Measurements from ENCODE around the gene JAML.

The JAML gene

DNA sequence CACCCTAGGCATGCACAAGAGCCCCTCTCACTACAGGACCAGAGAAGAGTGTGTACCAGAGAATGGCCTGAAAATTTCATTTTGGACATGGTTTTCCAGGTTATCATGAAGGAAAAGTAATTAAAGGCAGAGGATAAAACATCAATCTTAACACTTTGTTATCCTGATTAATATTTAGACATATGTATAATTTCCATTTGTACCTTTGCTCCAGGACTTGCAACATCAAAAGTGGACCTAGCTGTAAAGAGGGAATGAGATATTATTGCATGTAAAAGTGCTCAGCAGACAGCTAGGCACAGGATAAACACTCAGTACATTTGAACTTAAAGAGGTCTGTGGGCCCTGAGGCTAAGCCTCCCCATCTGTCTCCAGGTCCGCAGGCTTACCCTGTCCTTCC, 70.2 kb downstream of the JAML start:
- H3K4me3 ChIP-seq (ENCODE audit: low read length), result no peak overlapping the region
- DNase-seq (ENCODE audit: low read depth, low spot score), result no peak

DNA sequence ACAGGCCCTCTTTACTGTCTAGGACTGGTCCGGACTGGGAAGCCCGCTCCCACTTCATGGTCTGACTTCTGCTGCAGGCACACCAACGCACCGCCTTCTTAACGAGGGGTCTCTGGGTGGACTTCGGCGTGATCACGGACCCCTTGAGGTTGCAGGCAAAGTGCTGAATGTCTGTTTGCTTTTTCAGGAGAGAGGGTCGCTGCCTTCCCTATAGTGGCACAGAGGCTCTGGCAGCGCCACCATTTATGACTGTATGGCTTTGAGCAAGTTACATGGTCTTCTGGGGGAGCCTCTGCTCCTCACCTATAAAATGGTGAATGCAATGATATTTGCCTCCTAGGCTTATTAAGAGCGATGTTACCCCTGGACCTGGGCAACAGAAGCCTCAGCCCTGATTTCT, 70.8 kb downstream of the JAML start:
- no peak for DNase-seq (ENCODE audit: low read depth, low spot score)
- no peak overlapping the region for H3K4me3 ChIP-seq (ENCODE audit: low read length)

DNA sequence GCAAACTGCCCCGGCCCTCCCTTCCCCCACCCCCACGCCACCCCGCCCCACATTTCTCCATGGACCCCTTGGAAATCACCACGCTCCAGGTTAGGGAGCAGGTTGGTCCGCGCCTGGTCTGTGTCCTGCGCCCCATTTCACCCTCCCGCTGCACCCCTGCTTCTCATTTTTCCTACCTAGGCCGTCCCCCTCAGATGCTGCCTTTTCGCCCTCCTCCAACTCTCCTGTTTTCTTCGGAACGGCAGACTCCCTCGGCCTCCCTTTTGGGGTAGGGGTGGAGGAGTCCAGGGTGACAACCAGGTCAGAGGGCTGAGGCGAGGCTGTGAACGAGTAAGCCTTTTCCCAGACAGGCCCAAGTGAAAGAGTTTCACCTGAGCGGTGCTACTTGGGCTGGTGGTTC, 71.3 kb downstream of the JAML start:
- DNase-seq (ENCODE audit: low read depth, low spot score), result no peak
- no peak overlapping the region for H3K4me3 ChIP-seq (ENCODE audit: low read length)

DNA sequence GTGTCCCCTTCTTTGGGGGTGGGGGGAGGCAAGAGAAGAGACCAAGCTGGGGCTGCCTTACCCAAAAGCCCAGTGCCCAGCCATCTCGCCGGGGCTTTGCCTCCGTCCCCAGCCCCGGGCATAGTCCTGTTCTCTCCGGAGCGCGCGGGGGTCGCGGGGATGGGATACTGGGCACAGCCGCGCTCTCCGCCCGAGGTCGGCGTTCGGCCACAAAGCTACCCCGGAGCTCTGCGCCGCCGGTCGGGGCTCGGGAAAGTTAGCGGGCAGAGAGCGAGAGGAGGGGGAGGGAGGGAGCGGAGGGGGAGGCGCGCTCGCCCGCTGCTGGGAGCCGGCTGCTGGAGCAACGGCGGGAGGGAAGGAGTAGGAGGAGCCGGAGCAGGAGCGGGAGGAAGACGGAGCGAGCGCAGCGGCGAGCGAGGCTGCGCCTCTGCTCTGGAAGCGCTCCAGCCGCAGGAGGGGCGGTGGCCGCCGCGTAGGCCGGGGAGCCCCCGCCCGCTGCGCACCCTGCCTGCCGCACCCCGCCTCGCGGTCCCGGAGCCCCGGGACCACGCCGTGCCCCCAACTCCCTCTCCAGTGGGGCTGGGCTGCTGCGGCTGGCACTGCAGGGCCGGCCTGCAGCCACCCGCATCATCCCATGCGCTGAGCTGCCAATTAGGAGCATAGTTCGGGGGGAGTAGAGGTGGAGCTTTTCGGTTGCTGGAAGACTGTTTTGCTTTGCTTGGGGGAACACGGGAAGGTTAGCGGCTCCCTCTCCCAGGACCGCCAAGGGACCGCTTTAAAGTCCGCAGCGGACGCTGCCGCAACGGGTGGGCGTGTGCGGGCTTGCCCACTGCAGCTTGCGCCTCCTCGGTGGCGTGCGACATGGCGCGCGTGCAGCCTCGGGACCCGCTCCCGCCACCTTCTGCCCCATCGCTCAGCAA, 72.0 kb downstream of the JAML start, which contains the start of gene SCN4B:
SCN4B (minus strand) TSS at position 272 of the 920 bp plus-strand sequence; CDS start at position 122, 150 bp downstream.
- no peak within 1 kb of the TSS for H3K4me3 ChIP-seq (ENCODE audit: low read length)
- DNase-seq (ENCODE audit: low read depth, low spot score), result no peak

DNA sequence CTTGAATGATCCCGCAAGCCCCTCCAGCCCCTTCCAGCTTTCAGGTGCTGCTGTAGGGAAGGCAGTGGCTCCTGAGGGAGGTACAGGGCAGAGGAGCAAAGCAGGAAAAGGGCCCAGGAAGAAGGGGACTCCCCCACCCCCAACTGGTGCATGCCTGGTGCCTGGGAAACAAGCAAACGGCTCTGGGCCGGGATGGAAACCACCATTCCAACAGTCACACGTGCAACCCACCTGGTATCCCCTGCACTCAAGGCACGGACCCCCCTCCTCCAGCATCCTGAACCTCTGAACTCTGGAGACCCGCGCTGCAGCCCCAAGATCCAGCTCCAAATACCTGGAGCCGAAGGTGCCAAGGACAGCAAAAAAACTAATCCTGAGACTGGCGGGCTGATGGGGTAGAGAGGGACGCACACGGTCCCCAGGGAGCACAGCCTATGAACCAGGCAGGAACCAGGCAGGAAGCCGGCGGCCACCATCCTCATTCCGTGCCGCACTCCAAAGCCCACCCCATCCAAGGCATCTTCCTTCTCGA, 72.7 kb downstream of the JAML start:
- no peak overlapping the region for H3K4me3 ChIP-seq (ENCODE audit: low read length)
- DNase-seq (ENCODE audit: low read depth, low spot score), result no peak

DNA sequence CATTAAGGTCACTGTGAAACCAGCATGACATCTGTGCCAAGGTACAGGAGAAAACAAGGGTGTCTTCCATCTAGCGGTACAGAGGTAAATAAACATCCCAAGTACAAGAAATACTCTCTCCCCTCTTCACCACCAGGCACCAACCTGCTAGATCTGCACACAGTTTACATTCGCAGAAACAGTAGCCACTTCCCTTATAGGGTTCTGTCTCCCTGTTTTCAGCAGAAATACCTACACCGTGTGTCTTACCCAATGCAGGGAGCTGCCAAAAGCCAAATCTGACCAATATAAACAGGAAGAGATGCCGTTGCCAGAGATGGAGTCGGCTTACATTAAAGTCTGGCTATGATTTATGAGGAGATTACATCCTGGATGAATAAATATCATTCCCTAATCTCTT, 73.4 kb downstream of the JAML start:
- no peak for DNase-seq (ENCODE audit: low read depth, low spot score)

DNA sequence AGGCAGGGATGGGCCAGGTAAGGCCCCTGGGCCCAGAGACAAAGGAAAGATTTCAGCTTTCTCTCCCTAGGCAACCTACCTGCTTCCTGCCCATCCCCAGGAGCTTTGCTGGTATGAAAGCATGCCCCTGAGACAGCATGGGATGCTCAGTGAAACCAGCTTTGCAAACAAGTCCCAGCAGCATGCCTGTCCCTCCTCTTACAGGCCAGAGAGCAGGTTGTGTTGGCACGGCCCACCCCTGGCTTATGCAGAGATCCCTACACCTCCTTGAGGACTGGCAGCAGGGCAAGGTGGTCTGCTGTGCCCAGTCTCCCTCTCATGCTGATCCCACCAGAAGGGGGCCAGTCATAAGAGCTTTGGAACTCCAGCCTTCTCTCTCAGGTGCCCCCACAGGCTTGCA, 75.3 kb downstream of the JAML start:
- no peak overlapping the region for H3K4me3 ChIP-seq (ENCODE audit: low read length)
- no peak for DNase-seq (ENCODE audit: low read depth, low spot score)

More for the DNA sequence above, 73.4 kb downstream of the JAML start:
- H3K4me3 ChIP-seq (ENCODE audit: low read length), result no peak overlapping the region

DNA sequence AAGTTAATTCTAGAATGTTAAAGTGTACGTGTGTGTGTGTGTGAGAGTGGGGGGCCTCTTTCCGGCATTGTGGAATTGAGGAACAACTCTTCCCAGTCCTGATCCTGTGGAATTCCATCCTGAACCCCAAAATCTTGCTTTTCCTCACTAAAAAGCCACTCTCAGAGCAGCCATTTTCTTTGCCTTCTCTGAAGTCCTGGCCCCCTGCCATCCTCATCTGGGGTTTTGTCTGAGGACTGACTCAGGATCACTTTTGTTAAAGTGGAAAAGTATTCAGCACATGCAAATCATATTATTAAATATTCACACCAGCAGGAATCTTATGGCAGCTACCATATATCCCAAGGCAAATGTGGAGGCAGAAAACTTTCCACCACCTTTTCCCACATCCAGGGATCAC, 76.0 kb downstream of the JAML start:
- H3K4me3 ChIP-seq (ENCODE audit: low read length), result no peak overlapping the region
- no peak for DNase-seq (ENCODE audit: low read depth, low spot score)

DNA sequence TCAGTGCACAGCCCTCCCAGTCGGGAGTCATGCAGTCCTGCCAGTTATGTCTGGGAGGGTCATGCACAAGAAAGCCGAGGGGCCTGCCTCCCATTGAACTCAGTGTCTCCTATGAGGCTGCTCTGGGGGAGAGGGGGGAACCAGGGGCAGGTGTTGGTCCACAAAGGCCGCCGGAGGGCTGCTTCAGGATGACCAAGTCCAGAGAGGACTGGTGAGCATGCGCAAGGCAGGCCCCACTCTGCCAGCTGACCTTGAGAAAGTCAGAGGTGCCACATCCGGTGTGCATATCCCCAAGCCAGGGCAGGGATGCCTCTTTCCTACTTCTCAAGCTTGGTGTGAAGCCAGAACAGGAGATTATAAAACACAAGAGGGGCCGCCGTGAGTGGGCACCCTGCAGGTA, 76.6 kb downstream of the JAML start:
- no peak overlapping the region for H3K4me3 ChIP-seq (ENCODE audit: low read length)
- no peak for DNase-seq (ENCODE audit: low read depth, low spot score)

DNA sequence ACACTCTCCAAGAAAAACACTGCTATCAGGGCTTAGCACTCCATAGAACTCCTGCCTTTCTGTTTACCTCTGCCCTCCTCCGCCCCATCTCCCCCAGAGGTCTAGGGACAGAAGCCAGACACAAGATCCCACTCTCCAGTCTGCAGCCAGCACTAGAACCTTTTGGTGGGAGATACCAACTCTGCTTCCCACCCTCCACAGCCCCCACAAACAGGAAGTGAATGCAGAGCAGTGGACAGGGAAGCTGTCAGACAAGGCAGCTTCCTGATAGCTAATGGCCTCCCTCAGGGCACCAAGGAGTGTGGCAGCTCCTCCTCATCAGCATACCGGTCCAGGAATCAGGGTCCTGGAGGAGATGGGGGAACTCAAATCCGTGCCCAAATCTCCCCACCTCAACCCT, 77.3 kb downstream of the JAML start:
- no peak for DNase-seq (ENCODE audit: low read depth, low spot score)
- no peak overlapping the region for H3K4me3 ChIP-seq (ENCODE audit: low read length)

DNA sequence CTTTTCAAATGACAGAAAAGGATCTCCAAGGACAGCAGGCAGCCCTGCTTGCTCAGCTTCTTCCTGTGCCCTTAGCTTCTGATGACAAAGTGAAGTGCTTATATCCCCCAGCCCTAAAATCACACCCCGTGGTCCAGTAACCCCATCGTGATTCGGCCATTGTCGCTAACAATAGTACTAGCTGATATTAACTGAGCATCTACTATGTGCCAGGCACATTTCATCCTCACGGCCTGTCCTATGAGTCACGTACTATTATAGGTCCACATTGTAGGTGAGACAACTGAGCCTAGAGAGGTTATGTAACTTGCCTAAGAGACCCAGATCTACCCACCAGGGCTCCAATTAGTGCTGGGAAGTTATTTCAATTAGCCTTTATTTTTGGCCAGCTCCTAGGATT, 78.3 kb downstream of the JAML start:
- DNase-seq (ENCODE audit: low read depth, low spot score), result no peak
- H3K4me3 ChIP-seq (ENCODE audit: low read length), result no peak overlapping the region

DNA sequence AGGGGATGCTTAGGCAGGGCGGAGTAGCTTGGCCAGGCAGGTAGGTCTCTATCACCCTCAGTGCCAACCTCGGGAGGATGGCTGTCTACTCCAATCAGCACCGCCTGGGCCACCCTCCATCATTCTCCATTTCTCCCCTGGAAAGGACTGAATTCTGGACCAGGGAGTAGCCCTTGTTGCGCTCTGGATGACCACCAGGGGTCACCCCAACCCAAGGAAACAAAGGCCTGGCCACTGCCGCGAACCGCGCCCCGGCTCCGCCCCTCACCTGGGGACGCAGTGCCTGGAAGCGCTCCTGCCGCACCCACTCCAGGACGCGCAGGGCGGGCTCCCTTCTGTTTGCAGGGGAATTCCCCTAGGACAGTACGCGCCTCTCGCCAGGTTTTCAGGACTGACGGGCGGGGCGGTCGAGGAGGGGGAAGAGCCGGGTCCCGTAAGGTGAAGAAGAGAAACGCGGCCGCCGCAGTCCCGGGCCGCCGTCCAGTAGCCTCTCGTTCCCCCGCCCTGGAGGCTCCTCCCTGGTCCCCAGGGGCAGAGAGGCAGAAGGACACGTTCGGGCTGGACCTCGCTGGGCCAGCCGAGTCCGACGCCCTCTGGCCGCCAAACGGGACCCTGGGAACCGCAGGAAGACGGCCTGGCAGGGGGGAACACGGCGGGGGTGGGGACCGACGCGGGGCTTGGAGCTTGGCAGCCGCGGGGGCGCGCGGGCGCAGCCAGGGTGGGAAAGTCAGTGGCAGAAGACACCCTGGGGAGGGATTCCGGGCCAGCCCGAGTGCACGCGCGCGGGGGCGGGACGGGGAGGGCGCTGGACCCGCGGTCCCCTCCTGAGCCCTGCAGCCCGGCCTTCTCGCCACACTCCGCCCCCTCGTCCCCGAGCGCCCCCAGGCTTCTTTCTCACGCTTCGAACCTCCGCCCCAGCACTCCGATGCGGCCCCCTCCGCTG, 79.3 kb downstream of the JAML start:
- DNase-seq (ENCODE audit: low read depth, low spot score), result peak; percentile 53
- H3K4me3 ChIP-seq (ENCODE audit: low read length), result peak overlapping the region; percentile 53

DNA sequence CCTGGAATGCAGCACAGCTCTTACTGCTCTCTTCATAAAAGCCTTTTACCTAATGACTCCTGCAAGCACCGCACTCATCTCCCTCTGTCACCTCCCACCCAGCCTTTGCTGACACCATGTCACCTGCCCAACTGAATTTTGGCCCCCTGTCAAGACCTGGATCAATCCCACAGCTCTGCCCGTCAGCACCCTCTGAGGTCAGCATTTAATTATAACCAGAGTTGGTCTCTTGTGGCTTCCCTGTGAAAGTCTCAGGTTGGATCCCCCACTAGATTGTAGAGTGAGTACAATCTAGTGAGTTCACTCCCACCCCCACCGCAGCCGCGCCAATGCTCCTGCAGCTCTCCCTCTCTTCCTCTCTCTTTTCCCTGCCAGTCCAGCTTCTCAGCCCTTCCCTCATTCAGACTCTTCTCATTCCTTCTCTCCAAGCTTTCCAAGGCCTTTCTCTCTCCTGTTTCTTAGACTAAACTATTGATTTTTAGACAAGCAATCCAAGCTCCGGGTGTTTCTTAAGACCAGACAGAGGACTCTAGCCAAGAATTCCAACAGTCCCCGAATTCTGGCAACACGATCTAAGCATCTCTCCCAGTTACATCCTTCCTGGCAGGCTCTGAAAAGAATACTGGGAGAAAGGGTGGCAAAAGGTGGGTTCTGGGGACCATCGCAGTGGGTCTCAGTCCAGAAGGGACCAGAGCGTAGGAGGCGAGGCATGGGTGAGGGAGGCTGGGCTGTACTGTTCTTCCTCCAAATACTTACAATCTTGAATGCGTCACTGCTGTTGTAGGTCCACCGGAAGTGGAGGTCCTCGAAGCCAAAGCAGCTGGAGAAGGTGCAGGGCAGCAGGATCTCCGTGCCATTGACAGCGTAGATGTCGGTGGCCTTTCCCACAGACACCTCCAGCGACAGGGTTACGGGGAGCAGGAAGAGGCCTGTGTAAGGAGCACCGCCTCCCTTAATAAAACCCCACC, 80.2 kb downstream of the JAML start:
- no peak for DNase-seq (ENCODE audit: low read depth, low spot score)
- no peak overlapping the region for H3K4me3 ChIP-seq (ENCODE audit: low read length)
